ENCODE measurements around the gene GSN.

Gene GSN

DNA sequence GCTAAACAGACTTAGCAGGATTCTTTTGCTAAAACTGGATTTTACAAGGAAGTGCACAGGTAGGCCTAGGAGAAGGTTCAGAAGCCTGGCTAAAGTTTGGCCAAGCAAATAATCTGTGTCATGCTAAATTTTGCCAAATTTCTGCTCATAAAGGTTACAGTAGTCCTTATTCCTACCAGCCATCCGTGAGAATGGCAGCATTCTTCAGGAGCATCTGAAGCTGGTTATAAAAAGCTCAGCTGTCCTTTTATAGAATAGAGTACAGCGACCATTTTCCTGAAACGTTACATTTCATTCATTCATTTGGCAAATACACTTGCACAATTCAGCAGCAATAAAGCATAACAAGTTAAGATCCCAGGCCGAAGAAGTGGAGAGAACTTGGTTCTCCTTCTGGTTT is 6.9 kb downstream of the GSN start:
- no peak for DNase-seq

DNA sequence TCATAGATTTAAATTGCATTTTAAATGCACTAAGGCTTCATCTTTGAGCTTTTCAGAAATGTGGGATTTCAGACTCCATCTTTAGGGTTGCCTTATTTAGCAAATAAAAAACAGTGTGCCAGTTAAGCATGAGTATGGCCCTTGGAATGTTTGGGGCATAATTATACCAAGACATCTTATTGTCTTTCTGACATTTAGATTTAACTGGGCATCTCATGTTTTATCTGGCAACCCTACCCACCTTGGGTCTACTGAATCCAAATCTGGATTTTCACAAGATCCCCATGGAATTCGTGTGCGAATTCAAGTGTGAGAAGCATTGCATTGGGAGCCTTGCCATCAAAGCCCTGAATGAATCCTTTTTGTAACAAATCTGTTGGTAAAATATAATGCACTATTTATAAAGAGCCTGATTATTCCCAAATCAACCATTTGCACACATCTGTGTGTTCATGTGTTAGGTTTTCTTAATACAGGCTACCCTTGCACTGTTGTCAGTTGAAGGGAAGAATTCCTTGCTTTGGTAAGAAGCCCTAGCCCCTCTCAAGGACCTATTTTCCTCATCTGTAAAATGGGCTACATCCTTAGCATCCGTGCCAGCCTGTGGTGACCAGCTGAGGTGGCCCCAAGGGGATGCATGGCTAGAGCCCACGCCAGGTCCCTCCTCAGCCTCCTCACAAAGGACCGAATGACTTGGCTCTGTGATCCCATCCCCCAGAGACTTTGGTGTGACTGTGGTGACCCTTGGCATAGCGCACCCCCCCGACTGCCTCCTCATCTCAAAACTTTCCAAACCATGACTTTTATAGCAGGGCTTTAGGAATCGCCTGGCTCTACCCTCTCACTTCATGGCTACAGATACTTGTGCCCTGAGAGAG is 8.1 kb downstream of the GSN start:
- no peak for DNase-seq

DNA sequence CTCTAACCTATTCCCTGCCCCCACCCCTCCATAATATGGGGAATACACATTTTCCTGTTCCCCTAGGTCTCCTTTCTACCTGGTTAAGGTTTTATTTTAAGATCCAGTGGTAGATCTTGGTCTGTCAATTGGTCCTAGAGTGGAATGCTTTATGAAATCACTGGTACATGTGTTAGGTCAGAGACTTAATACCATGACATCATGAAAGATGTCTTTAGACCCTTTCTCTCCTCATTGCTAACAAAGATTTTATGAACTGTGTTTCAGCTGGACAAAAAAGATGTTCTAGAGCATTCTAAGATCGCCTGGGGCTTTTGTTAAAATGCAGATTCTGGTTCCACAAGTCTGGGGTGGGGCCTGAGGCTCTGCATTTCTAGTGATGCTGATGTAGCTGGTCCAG is 9.1 kb downstream of the GSN start:
- DNase-seq, result no peak

DNA sequence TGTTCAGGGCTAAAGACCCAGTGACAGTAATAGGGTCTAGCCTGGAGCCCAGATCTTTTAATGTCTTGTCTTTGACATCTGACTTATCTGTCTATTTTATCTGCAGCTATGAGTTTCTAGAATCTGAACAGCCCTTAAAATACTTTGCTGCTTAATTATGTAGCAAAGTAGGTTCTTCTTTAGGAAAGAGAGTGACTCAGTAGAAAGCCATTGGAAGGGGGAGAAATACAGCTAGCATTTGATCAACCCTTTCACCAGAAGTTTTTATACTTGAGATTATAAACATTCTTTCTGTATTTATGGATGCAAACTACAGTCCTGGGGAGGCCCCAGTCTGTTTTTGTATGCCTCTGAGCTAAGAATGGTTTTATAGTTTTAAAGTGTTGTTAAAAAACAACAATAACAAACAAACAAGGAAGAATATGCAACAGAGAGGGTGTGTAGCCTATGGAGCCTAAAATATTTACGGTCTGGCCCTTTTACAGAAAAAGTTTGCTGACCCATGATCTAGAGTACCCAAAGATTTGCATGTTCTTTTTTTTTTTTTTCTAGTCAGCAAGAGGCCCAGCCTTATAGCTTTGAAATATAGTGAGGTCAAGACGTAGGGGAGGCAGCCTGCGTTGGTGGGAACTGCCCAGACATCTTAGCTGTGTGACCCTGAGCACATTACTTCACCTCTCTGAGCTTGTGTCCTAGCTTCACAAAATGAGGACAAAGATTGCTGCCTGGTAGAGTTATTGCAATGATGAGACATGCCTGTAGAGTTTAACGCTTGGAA is 9.7 kb downstream of the GSN start:
- no peak for DNase-seq

DNA sequence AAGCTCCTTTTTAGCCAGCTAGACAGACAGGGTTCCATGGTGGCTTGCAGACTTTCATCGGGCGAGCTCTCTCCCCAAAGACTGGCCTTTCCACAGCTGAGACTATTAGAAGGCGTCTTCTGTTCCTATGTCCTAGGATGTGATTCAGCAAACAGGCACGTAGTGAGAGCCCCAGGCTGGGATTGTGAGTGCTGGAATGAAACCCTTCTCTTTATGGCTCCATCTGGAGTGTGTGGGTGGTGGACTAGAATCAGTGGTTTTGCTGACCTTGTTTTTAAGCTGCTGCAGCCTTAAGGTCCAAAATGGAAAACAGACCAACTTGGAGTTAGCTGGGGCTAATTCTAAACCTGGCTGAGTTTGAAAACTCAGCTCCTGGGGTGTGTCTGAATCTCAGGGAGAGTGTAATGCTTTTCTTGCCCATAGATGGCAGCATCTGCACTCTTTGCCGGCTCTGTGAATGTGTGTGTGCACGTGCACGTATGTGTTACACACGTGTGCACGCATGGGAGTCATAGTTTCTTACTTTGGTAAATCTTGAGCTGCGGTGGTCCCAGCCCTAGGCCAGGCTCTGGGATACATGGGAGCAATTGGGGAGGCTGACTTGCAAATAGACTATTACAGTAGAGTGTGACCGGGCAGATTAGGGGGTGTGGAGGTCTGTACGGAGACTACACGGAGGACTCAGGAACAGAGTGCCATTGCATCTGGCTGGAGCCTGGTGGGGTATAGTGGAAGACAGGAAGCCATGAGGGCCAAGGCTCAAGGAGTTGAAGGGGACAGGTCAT is 10.7 kb downstream of the GSN start:
- DNase-seq, result peak; percentile 61

DNA sequence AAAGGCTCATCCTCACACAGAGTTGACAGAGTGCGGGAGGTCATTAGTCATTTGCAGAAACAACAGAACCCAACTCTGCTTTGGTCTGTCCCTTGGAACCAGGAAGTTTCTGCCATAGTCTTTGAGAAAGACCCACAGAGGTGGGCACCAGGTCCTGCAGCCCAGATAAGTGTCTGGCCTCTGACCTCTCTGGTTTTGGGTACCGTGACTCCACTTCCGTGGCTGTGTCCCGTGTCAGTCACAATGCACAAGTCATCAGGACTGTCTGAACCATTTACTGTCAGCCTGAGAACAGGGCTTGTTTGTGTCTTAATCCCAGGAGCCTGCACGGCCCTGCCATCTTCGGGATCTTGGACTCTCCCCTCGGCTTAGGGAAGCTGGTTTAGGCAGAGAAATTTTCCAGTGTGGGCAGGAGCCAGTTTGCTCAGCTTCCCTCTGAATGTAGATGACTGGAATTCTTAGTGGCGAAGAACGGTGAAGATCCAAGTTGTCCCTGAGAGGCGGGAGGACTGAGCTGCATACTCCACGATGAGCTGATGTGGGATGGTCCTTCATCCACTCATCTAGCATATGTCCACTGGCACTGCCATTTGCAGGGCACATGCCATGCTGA is 11.9 kb downstream of the GSN start:
- no peak for DNase-seq

DNA sequence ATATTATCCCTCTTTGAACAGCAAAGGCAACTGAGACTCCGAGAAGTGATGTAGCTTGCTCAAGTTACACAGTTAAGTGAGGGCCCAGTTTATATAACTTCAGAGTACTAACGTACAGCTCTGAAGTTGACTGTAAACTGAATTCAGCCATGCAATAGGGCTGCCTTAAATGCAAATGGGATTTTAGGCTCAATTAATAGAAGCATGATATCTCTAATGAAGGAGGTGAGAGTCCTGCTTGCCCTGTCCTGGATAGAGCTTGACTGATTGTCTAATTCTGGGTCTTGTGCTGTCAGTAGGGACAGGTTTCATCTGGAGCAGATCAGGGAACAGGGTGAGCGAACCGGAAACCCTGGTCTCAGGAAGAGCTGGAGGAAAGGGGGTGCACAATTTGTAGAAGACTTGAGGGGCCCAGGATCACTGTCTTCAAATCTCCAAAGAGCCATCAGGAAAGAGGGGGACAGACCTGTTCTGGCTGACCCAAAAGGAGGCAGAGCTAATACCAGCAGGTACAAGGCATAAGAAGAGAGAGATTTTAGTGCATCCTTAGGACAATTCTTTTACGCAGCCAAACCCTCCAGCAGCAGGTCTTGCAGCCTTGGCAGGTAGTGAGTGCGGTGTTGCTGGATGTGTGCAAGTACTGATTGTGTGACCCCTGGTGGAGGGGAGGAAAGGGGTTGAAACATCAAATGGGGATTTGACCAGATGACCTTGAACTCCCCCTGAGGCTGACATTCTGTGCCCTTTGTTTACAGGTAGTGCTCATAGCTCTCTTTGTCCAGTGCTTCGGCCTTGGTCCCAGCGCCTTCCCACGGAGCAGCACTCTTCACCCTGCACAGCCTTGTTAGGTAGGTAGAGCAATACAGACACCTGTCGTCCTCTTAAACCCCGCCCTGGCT is 13.0 kb downstream of the GSN start:
- DNase-seq, result no peak

DNA sequence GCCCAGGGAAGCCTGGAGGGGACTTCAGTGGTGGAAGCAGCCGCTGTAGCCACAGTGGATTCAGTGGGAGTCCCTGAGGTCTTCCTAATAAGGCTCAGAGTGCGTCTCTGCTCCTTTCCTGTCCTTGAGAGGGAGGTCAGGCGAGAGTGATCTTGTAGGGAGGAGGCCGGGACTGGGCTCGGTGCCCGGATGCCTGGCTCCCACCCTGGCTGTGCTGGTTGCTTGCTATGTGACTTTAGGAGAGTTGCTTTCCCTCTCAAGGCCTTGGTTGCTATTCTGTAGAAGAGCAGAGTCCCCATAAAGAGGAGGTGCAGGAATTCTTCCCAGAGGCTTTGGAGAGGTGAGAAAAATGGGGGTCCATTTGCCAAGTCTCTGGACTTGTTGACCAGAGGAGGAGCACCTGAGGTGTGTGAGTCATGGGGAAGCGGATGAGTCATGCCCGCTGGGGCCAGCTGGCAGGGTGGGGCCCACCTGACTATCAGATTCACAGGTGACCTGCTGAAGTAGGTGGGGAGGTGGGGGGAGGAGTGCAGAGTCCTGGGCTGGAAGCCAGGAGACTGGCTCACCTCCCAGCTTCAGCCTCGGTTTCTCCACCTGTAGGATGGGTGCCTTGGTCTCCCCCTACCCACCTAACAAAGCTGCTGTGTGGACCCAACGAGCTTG is 13.8 kb downstream of the GSN start:
- DNase-seq, result no peak

DNA sequence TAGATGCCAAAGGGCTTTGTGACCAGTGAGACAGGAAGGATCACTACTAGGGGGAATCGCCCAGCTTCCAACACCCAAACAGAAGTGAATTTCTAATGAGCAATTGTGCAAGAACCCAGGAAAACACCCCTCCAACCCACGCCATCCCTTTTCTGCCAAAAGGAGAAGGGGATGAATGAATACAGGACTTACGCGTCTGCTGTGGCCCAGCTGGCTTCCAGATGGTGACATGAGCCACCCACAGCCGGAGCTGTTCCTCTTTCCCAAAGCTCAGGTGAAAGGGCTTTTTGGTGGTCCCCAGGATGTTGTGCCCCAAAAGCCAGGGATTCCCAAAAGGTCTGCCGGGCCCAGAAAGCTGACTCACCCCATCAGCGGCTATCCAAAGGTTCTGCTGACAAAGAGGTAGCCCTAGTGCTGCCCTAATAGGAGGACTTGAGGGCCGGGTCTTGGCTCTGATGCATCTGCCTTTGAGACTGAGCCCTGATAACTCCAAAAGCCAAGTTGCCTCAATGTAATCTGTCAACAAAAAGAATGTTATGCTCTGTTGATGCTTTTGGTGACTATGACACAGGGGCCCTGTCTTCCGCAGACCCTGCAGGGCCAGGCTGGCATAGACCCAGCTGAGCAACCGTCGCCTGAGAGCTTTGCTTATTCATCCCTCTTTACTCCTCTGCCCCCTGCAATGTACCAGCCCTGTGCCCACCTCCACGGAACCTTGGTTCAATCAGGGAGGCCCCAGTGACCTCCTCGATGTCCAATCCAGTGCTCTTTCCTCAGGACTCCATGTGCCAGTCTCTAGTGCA is 14.5 kb downstream of the GSN start:
- no peak for DNase-seq

DNA sequence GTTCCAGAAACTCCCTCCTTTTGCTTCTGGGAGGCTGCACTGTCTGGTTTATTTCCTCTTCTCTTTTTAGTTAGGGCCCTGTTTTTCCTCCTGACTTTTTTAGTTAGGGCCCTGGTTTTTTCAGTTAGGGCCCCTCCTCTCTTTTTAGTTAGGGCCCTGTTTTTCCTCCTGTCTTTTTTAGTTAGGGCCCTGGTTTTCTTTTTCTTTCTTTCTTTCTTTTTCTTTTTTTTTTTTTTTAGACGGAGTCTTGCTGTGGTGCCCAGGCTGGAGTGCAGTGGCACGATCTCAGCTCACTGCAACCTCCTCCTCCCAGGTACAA is 15.1 kb downstream of the GSN start:
- DNase-seq, result no peak

DNA sequence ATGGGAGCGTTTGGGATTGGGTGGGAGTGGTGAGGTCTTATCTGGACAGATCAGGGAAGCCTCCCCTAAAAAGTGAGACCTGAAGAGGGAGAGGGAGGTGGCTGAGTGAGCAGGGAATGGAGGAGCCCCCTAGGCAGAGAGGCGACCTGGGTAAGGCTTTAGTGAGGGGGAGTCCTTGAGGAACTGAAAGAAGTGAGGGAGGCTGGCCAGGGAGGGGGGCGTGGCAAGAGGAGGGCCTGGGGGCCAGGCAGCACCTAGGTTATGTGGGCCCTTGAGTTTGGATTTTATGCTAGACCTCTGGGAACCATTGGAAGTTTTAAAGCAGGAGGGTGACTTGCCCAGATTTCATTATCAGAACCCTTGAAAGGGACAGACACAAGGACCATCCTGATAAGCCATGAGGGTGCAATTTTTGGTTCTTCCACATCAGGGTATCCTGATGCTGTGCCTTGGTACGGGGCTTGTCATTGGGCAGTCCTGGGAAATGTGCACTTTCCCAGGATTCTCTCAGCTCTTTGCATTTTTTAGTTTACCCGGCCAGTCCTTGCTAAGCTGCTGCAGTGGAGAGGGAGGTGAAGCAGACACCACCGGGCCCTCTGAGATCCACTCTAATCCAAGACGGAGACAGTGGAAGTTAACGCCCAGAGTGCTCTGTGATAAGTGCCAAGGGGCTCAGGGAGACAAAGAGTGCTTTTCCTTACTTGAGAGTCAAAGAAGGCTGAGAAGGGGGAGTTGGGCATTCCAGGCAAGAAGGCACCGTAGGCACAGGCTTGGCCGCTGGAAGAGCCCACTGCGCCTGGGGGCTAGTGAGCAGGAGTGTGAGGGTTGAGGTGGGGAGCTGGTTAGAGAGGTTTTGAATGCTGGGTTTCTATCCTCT is 16.1 kb downstream of the GSN start:
- DNase-seq, result no peak

DNA sequence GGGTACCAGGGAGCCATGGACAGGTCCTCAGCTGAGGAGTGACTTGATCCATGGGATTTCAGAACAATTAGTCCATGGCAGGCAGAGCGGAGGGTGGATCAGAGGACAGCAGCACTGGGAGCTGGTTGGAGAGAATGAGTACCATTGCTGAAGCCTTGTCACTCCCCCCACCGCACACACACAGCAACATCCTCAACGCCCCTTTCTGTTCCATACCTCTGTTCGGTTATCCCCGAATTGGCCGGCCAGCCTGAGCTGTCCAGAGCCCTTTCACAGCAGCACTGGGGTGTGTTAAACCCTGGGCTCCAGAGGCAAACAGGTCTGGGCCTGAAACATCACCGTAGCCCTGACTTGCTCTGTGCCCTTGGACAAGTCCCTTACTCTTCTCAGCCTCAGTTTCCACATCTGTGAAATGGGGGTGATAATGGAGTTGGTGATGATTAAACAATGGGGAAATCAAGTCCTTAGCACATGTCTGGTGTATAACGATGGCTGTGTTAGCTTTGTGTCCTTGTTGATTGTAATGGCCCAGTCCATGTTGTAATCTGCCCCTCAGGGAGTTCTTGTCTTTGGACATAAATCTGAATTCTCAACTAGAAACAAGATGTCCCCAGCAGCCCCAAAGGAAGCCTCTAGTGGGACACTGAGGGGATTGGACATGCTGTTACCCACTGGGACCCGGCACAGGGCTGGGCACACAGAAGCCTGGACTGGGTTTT is 16.9 kb downstream of the GSN start:
- no peak for DNase-seq

DNA sequence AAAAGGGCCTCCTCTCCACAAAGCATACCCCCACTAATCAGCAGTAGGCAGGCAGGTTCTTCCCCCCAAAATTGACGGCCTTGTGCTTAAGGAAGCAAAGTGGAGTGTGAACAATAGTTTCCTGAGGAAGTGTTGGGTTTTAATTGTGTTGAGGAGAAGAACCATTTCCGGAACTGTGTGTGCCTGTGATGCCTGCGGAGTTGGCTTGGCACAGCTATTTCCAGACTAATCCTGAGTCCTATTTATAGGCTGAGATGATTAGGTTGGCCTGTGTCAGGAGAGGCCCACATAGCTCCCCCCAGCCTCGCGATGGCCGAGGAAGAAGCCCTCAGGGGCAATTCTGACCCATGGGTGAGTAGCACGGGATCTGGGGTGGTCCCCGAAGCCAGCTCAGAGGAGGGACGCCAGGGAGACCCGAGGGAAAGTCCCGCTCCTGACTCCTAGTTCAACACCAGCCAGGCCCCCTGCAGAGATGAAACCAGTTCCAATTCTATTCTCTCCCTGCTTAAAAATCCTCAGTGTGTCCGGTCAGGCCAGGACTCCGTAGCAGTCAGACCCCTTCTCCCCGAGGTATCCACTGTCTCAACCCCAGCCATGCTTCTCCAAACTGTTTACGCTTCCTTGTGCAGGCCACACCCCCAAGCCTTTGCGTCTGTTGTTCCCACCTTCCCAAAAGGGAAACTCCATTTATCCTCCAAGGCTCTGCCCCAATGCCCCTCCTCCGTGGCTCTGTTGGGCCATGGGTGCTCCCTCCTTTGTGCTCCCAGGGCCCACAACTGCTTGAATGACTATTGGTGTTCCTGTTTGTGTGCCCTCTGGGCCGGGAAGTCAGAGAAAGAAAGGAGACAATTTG is 18.1 kb downstream of the GSN start:
- no peak for DNase-seq

DNA sequence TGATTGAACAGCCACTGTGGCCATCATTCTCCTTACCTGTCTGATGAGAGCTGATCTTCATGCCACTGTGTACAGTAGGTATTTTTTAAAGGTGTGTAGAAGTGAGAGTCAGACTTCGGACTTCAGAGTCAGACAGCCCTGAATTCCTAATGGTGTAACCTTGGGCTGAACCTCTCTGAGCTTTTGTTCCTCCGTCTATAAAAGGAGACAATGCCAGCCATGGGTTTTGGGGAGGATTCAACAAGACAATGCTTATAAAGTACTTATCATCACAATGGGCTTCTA is 18.7 kb downstream of the GSN start:
- DNase-seq, result no peak

DNA sequence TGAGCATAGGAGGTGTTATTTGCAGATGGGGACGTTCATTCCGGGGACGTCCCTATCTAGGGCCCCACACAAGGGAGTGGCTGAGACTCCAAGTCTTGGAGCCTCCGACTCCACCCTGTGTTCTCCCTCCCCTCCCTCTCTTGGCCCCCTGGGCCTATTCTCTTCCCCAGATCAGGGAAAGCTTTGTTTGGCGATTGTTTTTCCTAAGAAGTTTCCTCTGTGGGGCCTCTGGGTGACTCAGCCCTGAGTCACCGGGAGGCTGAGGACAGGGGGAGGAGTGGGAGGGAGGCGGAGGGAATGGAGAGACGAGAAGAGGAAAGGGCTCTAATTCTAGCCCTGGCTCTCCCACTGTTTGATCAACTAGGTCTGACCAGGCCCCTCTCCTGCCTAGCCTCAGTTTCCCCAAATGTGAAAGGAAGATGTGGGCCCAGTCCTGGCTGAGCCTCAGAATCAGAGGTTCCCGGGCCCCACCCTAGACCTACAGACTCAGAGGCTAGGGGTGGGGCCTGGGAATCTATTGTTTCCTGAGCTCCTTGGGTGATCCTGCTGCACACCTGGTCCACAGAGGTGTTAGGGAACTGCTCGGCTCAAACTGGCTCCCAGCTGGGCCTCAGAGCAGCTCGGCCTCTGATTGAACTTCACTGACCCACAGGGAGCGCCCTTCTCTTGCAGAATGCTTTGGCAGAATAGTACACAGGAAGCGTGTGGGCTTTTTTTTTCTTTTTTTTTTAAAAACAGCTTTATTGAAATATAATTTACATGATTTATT is 19.2 kb downstream of the GSN start:
- DNase-seq, result peak; percentile 14

DNA sequence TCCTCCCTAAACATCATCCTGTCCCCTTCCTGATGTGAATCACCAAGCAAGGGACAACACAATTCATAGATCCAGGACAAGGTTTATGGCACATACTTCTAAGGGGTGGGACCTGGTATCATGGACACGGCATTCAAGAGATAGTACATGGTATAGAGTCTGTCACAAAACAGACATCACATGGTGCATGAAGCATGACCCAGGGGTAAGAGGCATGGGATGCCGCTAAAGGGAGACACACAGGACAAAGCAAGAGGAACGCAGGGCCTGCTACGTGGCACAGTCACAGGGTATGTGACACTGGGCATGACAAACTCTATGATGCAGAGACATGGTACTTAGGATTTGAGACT is 20.7 kb downstream of the GSN start:
- DNase-seq, result no peak

DNA sequence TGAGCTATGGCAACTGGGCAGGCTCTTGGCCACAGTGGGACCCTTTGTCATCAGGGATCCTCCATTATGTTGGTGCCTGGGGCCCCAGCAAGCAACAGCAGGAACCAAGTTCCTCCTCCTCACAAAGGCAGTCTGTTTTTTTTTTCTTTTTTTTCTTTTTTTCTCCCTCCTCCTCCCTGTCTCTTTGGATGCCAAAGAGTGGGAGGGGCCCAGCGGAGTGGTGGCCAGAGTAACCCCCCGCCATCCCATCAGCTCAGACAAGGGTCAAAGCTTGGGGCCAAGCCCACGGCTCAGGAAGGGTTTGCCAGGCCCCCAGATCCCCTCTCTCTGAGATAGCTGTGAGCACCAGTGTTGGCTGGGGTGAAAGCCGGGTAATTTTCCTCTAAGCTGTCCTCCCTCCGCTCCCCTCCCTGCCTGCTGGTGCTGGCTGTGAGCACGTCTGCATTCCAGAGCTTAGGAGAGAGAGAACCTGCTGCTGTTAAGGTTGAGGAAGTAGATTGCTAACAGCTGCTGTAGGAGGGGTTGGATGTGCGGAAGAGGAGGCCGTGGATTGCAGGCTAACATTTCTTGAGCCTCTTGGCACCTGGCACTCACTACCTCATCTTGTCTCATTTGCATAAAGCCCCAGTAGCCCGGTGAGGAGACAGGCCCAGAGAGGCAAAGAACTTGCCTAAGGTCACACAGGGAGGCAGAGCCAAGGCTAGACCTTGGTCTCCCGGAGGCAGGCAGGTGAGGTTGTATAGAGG is 21.2 kb downstream of the GSN start:
- DNase-seq, result no peak

All from stimulated activated CD4-positive, alpha-beta T cell treated with anti-CD3 and anti-CD28 coated beads, Interleukin-1b, Interleukin-23, amount 100 ng/mL, for 48 hours (primary cell).